GM12891 (cell line): ENCODE results near the gene LRMDA.

Experiments
- DNase-seq: peaks from one replicate; pipeline ENCODE4 v3.0.0; 2011; ENCODE audit warnings: low spot score; ENCODE audit not compliant: insufficient read length
- FAIRE-seq: peaks from 2 replicates; lab custom pipeline; 2011; peaks lifted over from hg19 to GRCh38; lab: Jason Lieb, UNC
- PAX5 ChIP-seq: IDR thresholded peaks from 2 replicates; pipeline ENCODE4 v1.6.1; 2011; ENCODE audit warnings: low read length, moderate library complexity, mild to moderate bottlenecking; ENCODE audit not compliant: insufficient read depth, severe bottlenecking
- POLR2A ChIP-seq: IDR thresholded peaks from 2 replicates; pipeline ENCODE4 v1.6.1; 2011; ENCODE audit warnings: low read depth, low read length, control low read depth
- POLR2AphosphoS5 ChIP-seq: IDR thresholded peaks from 2 replicates; pipeline ENCODE4 v1.6.1; 2011; ENCODE audit warnings: low read depth, low read length, control low read depth
- POU2F2 ChIP-seq: IDR thresholded peaks from 2 replicates; pipeline ENCODE4 v1.6.1; 2011; ENCODE audit warnings: low read depth, mild to moderate bottlenecking, control low read depth, low read length, moderate library complexity
- SPI1 ChIP-seq: IDR thresholded peaks from 2 replicates; pipeline ENCODE4 v1.6.1; 2011; ENCODE audit warnings: low read depth, low read length, control low read depth
- TAF1 ChIP-seq: IDR thresholded peaks from 2 replicates; pipeline ENCODE4 v1.6.1; 2011; ENCODE audit warnings: low read depth, low read length, control low read depth

The LRMDA gene

GRCh38 chr10:75662715-75663114, 231.3 kb downstream of the LRMDA start:
- DNase-seq (no peak), FAIRE-seq (no peak)
- TF ChIP-seq PAX5 (no peak), SPI1 (no peak), POLR2A (no peak), TAF1 (no peak), POLR2AphosphoS5 (no peak), POU2F2 (no peak)

GRCh38 chr10:75663947-75664664, 232.7 kb downstream of the LRMDA start:
- FAIRE-seq (no peak), DNase-seq (no peak)
- no peak for TF ChIP-seq TAF1
- TF ChIP-seq PAX5: no peak
- no peak for TF ChIP-seq POU2F2
- no peak for TF ChIP-seq SPI1
- TF ChIP-seq POLR2AphosphoS5: no peak
- no peak for TF ChIP-seq POLR2A

- no peak for FAIRE-seq
- DNase-seq: no peak
- no peak for TF ChIP-seq POLR2AphosphoS5
- TF ChIP-seq PAX5: no peak
- TF ChIP-seq POU2F2: no peak
- TF ChIP-seq SPI1: no peak
- TF ChIP-seq TAF1: no peak
- TF ChIP-seq POLR2A: no peak
Observed at GRCh38 chr10:75664968-75665367, 233.5 kb downstream of the LRMDA start.

- TF ChIP-seq SPI1 (no peak), POLR2A (no peak), TAF1 (no peak), PAX5 (no peak), POU2F2 (no peak), POLR2AphosphoS5 (no peak)
- FAIRE-seq (no peak), DNase-seq (no peak)
Observed at GRCh38 chr10:75665707-75666106, 234.3 kb downstream of the LRMDA start.

- DNase-seq (no peak), FAIRE-seq (no peak)
- no peak for TF ChIP-seq POU2F2
- no peak for TF ChIP-seq POLR2A
Observed at GRCh38 chr10:75672111-75672671, 240.8 kb downstream of the LRMDA start.

GRCh38 chr10:75672842-75673241, 241.4 kb downstream of the LRMDA start:
- FAIRE-seq: no peak

GRCh38 chr10:75677541-75677940, 246.1 kb downstream of the LRMDA start:
- FAIRE-seq (no peak), DNase-seq (no peak)
- TF ChIP-seq POU2F2 (no peak), TAF1 (no peak), POLR2A (no peak), POLR2AphosphoS5 (no peak), SPI1 (no peak), PAX5 (no peak)

More at GRCh38 chr10:75672842-75673241, 241.4 kb downstream of the LRMDA start:
- DNase-seq: no peak
- no peak for TF ChIP-seq POU2F2
- TF ChIP-seq TAF1: no peak
- TF ChIP-seq POLR2AphosphoS5: no peak
- no peak for TF ChIP-seq SPI1
- no peak for TF ChIP-seq POLR2A
- no peak for TF ChIP-seq PAX5

GRCh38 chr10:75678527-75678926, 247.1 kb downstream of the LRMDA start:
- FAIRE-seq (no peak), DNase-seq (no peak)
- TF ChIP-seq POU2F2: no peak
- TF ChIP-seq TAF1: no peak
- TF ChIP-seq POLR2AphosphoS5: no peak
- no peak for TF ChIP-seq PAX5
- TF ChIP-seq POLR2A: no peak
- TF ChIP-seq SPI1: no peak

GRCh38 chr10:75679536-75679935, 248.1 kb downstream of the LRMDA start:
- FAIRE-seq: no peak
- no peak for TF ChIP-seq TAF1
- no peak for TF ChIP-seq SPI1
- TF ChIP-seq PAX5: no peak
- TF ChIP-seq POU2F2: no peak
- TF ChIP-seq POLR2AphosphoS5: no peak
- no peak for DNase-seq

- DNase-seq: no peak
- FAIRE-seq: no peak
- TF ChIP-seq TAF1: no peak
- TF ChIP-seq SPI1: no peak
- no peak for TF ChIP-seq PAX5
- no peak for TF ChIP-seq POU2F2
- TF ChIP-seq POLR2A: no peak
- no peak for TF ChIP-seq POLR2AphosphoS5
Observed at GRCh38 chr10:75681334-75681733, 249.9 kb downstream of the LRMDA start.
